ENCODE measurements around the gene SORBS1.

GRCh38 chr10:95600158-95600557 lies 39.0 kb upstream of the SORBS1 start:
- TF ChIP-seq GATA2 (IDR thresholded peaks at IDR 0.05; ENCODE audit: low read depth, low read length), result no peak
- TF ChIP-seq GATA3 (IDR thresholded peaks at IDR 0.05; ENCODE audit: low read depth, low read length), result no peak

All from SH-SY5Y (cell line).